Neural cell (in vitro differentiated cells): ENCODE results near the gene EIF4G3. TPM values are rescaled to one million over a fixed set of nuclear protein-coding genes. Genes with fewer than 3 reads are reported as not detected.

Experiments used
- H2AFZ ChIP-seq: fragments of 200-600, 300-800 bp; sonication (generic), shearing (Covaris generic); 2 replicates; pipeline ENCODE4 v1.6.0; 2014; ENCODE audit warnings: low read depth, mild to moderate bottlenecking, antibody characterized with exemption, low read length, moderate library complexity
- H3F3A ChIP-seq: fragments of 200-600 bp; shearing (Covaris generic); 2 replicates; pipeline ENCODE4 v1.6.1; 2016; ENCODE audit warnings: mild to moderate bottlenecking, moderate library complexity, mixed read lengths, antibody characterized with exemption, low read length; ENCODE audit not compliant: insufficient read depth, poor library complexity, severe bottlenecking
- H3K27ac ChIP-seq: fragments of 200-600, 300-800 bp; sonication (generic), shearing (Covaris generic); 2 replicates; pipeline ENCODE4 v1.5.1; 2014; ENCODE audit warnings: mild to moderate bottlenecking, low read length, moderate library complexity
- H3K27me3 ChIP-seq: fragments of 300-800, 200-600 bp; sonication (generic), shearing (Covaris generic); 2 replicates; pipeline ENCODE4 v1.6.0; 2014; ENCODE audit warnings: mild to moderate bottlenecking, low read depth, low read length, moderate library complexity; ENCODE audit not compliant: insufficient read depth
- H3K36me3 ChIP-seq: fragments of 300-800, 200-600 bp; sonication (generic), shearing (Covaris generic); 2 replicates; pipeline ENCODE4 v1.5.1; 2014; ENCODE audit warnings: mild to moderate bottlenecking, antibody characterized with exemption, low read length, moderate library complexity; ENCODE audit not compliant: insufficient read depth
- H3K4me2 ChIP-seq: fragments of 300-800, 200-600 bp; sonication (generic), shearing (Covaris generic); 2 replicates; pipeline ENCODE4 v1.6.0; 2014; ENCODE audit warnings: mild to moderate bottlenecking, low read length
- H3K4me3 ChIP-seq: fragments of 300-800, 200-600 bp; sonication (generic), shearing (Covaris generic); 2 replicates; pipeline ENCODE4 v1.5.1; 2014; ENCODE audit warnings: mild to moderate bottlenecking, low read length, moderate library complexity
- H3K79me2 ChIP-seq: fragments of 200-600 bp; shearing (Covaris generic); replicated peaks from 2 replicates; pipeline ENCODE4 v1.6.0; 2014; ENCODE audit warnings: mild to moderate bottlenecking, low read length, moderate library complexity; ENCODE audit not compliant: insufficient read depth
- H3K9ac ChIP-seq: fragments of 300-800, 200-600 bp; sonication (generic), shearing (Covaris generic); 2 replicates; pipeline ENCODE4 v1.6.1; 2016; ENCODE audit warnings: mild to moderate bottlenecking, low read length, mixed read lengths
- H3K9me2 ChIP-seq: fragments of 200-600 bp; shearing (Covaris generic); 2 replicates; pipeline ENCODE4 v1.6.1; 2016; ENCODE audit warnings: mild to moderate bottlenecking, low read length, mixed read lengths; ENCODE audit not compliant: insufficient read depth
- H3K9me3 ChIP-seq: fragments of 200-600, 300-800 bp; sonication (generic), shearing (Covaris generic); 2 replicates; pipeline ENCODE4 v1.6.1; 2016; ENCODE audit warnings: mild to moderate bottlenecking, mixed run types, low read length, moderate library complexity, mixed read lengths
- H4K20me1 ChIP-seq: fragments of 200-600 bp; shearing (Covaris generic); 2 replicates; pipeline ENCODE4 v1.6.1; 2016; ENCODE audit warnings: mild to moderate bottlenecking, mixed run types; ENCODE audit not compliant: insufficient read depth
- EP300 ChIP-seq: fragments of 450-650 bp; conservative IDR thresholded peaks from 2 replicates; pipeline ENCODE4 v1.6.1; 2014; ENCODE audit warnings: antibody characterized with exemption, mild to moderate bottlenecking, moderate library complexity; ENCODE audit not compliant: poor library complexity, severe bottlenecking
- EZH2 ChIP-seq: fragments of 200-600, 300-800 bp; shearing (Covaris generic), sonication (generic); IDR thresholded peaks from 2 replicates; pipeline ENCODE4 v1.6.1; 2014; ENCODE audit warnings: antibody characterized with exemption, low read length, borderline replicate concordance, mild to moderate bottlenecking; ENCODE audit not compliant: insufficient read depth, poor library complexity, severe bottlenecking
- MXI1 ChIP-seq: fragments of 450-650 bp; conservative IDR thresholded peaks from 2 replicates; pipeline ENCODE4 v1.6.1; 2014; ENCODE audit warnings: antibody characterized with exemption, mild to moderate bottlenecking; ENCODE audit not compliant: poor library complexity, severe bottlenecking
- RAD21 ChIP-seq: fragments of 450-650 bp; conservative IDR thresholded peaks from 2 replicates; pipeline ENCODE4 v1.6.1; 2014; ENCODE audit warnings: antibody characterized with exemption, mild to moderate bottlenecking, moderate library complexity
- SMC3 ChIP-seq: fragments of 450-650 bp; conservative IDR thresholded peaks from 2 replicates; pipeline ENCODE4 v1.6.1; 2014; ENCODE audit warnings: antibody characterized with exemption, mild to moderate bottlenecking, moderate library complexity; ENCODE audit not compliant: poor library complexity
- TAF1 ChIP-seq: IDR thresholded peaks from 2 replicates; pipeline ENCODE4 v1.6.1; 2012; ENCODE audit warnings: low read depth
- polyA plus RNA-seq: library from polyadenylated mRNA; depleted of rRNA; stranded (reverse); fragments of >200 nt; gene quantifications from 2 replicates; pipeline ENCODE4 v1.2.3, GENCODE V29; 2014
- TF ChIP-seq, protein P1 (sequence below): fragments of 450-650 bp; IDR thresholded peaks from 2 replicates; pipeline ENCODE4 v1.5.1; 2014; ENCODE audit warnings: antibody characterized with exemption, mild to moderate bottlenecking, moderate library complexity; ENCODE audit not compliant: poor library complexity, severe bottlenecking
- TF ChIP-seq, protein P2 (sequence below): IDR thresholded peaks from 2 replicates; pipeline ENCODE4 v1.6.1; 2012; ENCODE audit warnings: borderline replicate concordance

EIF4G3 gene
- polyA plus RNA-seq, 1 donor from 2014 or later, result 56.9 TPM

DNA sequence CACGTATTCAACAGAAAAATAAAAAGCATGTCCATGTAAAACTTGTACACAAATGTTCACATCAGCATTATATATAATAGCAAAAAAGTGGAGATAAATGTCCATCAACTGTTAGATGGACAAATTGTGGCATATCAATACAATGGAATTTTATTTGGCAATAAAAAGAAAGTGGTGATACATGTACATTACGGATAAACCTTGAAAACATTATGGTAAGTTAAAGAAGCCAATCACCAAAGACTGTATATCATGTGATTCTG, 76.9 kb downstream of the EIF4G3 start:
- H3K27ac ChIP-seq, result no peak overlapping the region
- no peak overlapping the region for H3K4me3 ChIP-seq
- no peaks in the 10 kb centered on the region for H4K20me1 ChIP-seq
- H3K9me3 ChIP-seq, result no peaks in the 10 kb centered on the region
- no peak overlapping the region for H2AFZ ChIP-seq
- peaks cover 13% of the 10 kb centered on the region for H3K79me2 ChIP-seq
- H3K4me2 ChIP-seq, result no peak overlapping the region
- no peak overlapping the region for H3K9ac ChIP-seq
- H3K9me2 ChIP-seq, result no peaks in the 10 kb centered on the region
- no peaks in the 10 kb centered on the region for H3F3A ChIP-seq
- H3K27me3 ChIP-seq, result no peaks in the 10 kb centered on the region
- TF ChIP-seq, protein P1, sequence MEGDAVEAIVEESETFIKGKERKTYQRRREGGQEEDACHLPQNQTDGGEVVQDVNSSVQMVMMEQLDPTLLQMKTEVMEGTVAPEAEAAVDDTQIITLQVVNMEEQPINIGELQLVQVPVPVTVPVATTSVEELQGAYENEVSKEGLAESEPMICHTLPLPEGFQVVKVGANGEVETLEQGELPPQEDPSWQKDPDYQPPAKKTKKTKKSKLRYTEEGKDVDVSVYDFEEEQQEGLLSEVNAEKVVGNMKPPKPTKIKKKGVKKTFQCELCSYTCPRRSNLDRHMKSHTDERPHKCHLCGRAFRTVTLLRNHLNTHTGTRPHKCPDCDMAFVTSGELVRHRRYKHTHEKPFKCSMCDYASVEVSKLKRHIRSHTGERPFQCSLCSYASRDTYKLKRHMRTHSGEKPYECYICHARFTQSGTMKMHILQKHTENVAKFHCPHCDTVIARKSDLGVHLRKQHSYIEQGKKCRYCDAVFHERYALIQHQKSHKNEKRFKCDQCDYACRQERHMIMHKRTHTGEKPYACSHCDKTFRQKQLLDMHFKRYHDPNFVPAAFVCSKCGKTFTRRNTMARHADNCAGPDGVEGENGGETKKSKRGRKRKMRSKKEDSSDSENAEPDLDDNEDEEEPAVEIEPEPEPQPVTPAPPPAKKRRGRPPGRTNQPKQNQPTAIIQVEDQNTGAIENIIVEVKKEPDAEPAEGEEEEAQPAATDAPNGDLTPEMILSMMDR, result no peak
- TF ChIP-seq, protein P2, sequence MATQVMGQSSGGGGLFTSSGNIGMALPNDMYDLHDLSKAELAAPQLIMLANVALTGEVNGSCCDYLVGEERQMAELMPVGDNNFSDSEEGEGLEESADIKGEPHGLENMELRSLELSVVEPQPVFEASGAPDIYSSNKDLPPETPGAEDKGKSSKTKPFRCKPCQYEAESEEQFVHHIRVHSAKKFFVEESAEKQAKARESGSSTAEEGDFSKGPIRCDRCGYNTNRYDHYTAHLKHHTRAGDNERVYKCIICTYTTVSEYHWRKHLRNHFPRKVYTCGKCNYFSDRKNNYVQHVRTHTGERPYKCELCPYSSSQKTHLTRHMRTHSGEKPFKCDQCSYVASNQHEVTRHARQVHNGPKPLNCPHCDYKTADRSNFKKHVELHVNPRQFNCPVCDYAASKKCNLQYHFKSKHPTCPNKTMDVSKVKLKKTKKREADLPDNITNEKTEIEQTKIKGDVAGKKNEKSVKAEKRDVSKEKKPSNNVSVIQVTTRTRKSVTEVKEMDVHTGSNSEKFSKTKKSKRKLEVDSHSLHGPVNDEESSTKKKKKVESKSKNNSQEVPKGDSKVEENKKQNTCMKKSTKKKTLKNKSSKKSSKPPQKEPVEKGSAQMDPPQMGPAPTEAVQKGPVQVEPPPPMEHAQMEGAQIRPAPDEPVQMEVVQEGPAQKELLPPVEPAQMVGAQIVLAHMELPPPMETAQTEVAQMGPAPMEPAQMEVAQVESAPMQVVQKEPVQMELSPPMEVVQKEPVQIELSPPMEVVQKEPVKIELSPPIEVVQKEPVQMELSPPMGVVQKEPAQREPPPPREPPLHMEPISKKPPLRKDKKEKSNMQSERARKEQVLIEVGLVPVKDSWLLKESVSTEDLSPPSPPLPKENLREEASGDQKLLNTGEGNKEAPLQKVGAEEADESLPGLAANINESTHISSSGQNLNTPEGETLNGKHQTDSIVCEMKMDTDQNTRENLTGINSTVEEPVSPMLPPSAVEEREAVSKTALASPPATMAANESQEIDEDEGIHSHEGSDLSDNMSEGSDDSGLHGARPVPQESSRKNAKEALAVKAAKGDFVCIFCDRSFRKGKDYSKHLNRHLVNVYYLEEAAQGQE, result no peak
- TF ChIP-seq TAF1, result no peak
- TF ChIP-seq SMC3, result no peak
- TF ChIP-seq EP300, result no peak
- TF ChIP-seq RAD21, result no peak
- peaks cover 4% of the 10 kb centered on the region for H3K36me3 ChIP-seq

DNA sequence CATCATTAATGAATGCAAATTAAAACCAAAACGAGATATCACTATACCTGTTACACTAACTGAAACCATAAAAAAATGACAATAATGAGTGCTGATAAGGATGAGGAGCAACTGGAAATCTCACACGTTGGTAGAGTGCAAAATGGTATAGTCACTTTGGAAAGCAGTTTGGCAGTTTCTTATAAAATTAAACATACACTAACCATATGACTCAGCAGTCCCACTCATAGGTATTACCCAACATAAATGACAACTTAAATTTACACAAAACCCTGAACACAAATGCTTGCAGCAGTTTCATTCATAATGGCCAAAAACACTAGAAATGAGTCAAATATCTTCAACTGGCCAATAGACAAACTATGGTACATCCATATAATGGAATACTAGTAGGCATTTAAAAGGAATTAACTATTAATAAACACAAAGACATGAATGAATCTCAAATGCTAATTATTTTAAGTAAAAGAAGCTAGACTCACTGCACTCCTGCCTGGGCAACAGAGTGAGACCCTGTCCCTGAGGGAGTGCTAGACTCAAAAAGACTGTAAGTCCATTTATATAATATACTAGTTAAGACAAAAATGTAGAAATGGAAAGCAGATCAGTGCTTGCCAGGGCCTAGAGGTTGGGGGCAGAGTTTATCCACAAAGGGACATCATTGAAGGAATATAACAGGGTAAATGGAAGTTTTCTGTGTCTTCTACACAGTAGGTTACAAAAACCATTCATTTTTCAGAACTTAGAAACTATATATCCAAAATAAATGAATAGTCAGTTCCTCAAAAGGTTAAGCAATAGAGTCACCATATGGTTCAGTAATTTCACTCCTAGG, 77.4 kb downstream of the EIF4G3 start:
- TF ChIP-seq RAD21 (no peak), SMC3 (no peak)
- no peaks in the 10 kb centered on the region for H3K36me3 ChIP-seq
- no peaks in the 10 kb centered on the region for H3K27me3 ChIP-seq
- no peak overlapping the region for H3K4me2 ChIP-seq
- H3K9ac ChIP-seq, result no peak overlapping the region
- no peaks in the 10 kb centered on the region for H4K20me1 ChIP-seq
- no peaks in the 10 kb centered on the region for H3K9me3 ChIP-seq
- no peak overlapping the region for H2AFZ ChIP-seq
- H3K4me3 ChIP-seq, result no peak overlapping the region
- H3K79me2 ChIP-seq, result peaks cover 13% of the 10 kb centered on the region
- no peaks in the 10 kb centered on the region for H3F3A ChIP-seq
- no peaks in the 10 kb centered on the region for H3K9me2 ChIP-seq
- no peak overlapping the region for H3K27ac ChIP-seq

DNA sequence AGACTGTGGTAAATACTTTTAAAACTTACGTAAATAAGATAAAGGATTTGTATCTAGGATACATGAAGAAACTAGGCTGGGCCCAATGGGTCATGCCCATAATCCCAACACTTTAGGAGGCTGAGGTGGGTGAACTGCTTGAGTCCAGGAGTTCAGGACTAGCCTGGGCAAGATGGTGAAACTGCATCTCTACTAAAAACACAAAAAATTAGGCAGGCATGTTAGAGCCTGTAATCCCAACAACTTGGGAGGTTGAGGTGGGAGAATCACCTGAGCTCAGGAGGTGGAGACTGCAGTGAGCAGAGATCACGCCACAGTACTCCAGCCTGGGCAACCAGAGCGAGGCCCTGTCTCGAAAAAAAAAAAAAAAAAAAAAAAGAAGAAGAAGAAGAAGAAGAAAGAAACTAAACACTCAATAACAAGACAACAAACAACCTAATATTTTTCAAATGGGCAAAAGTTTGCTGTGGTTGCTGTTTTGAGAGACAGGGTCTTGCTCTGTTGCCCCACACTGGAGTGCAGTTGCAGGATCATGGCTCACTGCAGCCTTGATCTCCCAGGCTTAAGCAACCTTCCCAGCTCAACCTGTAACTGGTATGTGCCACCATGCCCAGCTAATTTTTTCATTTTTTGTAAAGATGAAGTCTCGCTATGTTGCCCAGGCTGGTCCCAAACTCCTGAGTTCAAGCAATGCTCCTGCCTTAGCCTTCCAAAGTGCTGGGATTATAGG, 78.3 kb downstream of the EIF4G3 start:
- H3K4me2 ChIP-seq, result no peak overlapping the region
- H3F3A ChIP-seq, result no peaks in the 10 kb centered on the region
- no peaks in the 10 kb centered on the region for H3K27me3 ChIP-seq
- no peaks in the 10 kb centered on the region for H4K20me1 ChIP-seq
- H3K4me3 ChIP-seq, result no peak overlapping the region
- H2AFZ ChIP-seq, result no peak overlapping the region
- H3K36me3 ChIP-seq, result no peaks in the 10 kb centered on the region
- no peaks in the 10 kb centered on the region for H3K9me2 ChIP-seq
- H3K79me2 ChIP-seq, result peaks cover 13% of the 10 kb centered on the region
- H3K27ac ChIP-seq, result no peak overlapping the region
- no peaks in the 10 kb centered on the region for H3K9me3 ChIP-seq
- H3K9ac ChIP-seq, result no peak overlapping the region
- TF ChIP-seq, protein P1, result no peak
- TF ChIP-seq MXI1, result no peak
- no peak for TF ChIP-seq EP300
- TF ChIP-seq TAF1, result no peak
- no peak for TF ChIP-seq SMC3
- TF ChIP-seq RAD21, result no peak
- TF ChIP-seq EZH2, result no peak
